ENCODE measurements around the gene GGCT. TPM values are rescaled to one million over a fixed set of nuclear protein-coding genes. Genes with fewer than 3 reads are reported as not detected.
A peak's percentile ranks its signal among the peaks of the same experiment; 100 is the strongest.

Gene GGCT
- total and polyA plus RNA-seq, 2 donors from 2014 or later = 23.8 to 70.1 TPM

DNA sequence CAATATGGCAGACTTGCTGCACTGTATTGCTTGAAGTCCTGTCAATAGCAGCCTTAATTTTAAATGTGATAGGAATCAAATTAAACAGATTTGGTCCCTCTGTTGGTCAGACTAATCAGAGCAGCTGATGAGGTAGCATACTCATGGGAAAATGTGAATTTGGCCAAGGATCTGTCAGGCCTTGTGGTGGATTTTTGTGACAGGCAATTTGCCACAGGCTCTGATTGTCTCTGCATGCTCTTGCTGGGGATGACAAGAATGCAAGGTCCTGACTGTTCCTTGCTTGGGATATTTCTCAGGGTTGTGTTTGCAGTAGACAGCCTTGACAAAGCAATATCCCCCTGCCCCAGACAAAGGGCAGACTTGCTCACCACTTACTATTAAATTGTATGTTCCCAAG is 48.5 kb upstream of the GGCT start:
- no peaks in the 10 kb centered on the region for H3K27me3 ChIP-seq (ENCODE audit: control insufficient read depth, insufficient read depth, low read length)
- intact Hi-C loops (cut with DNase I) = no loop called here
- H3K4me1 ChIP-seq (ENCODE audit: control insufficient read depth in 2 of 3, insufficient read depth in 2 of 3, low read depth in 1 of 3, low read length in 3 of 3) = peaks cover 0 to 11% (median 6%) of the 10 kb centered on the region in 3 donors
- no peaks in the 10 kb centered on the region for H3K36me3 ChIP-seq (ENCODE audit: control insufficient read depth in 2 of 3, insufficient read depth in 3 of 3, low read length in 3 of 3)
- TF ChIP-seq, protein P1, sequence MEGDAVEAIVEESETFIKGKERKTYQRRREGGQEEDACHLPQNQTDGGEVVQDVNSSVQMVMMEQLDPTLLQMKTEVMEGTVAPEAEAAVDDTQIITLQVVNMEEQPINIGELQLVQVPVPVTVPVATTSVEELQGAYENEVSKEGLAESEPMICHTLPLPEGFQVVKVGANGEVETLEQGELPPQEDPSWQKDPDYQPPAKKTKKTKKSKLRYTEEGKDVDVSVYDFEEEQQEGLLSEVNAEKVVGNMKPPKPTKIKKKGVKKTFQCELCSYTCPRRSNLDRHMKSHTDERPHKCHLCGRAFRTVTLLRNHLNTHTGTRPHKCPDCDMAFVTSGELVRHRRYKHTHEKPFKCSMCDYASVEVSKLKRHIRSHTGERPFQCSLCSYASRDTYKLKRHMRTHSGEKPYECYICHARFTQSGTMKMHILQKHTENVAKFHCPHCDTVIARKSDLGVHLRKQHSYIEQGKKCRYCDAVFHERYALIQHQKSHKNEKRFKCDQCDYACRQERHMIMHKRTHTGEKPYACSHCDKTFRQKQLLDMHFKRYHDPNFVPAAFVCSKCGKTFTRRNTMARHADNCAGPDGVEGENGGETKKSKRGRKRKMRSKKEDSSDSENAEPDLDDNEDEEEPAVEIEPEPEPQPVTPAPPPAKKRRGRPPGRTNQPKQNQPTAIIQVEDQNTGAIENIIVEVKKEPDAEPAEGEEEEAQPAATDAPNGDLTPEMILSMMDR (IDR thresholded peaks at IDR 0.05; ENCODE audit: borderline replicate concordance, extremely low read depth, insufficient read depth) = no peak
- no peak for FAIRE-seq
- H3K9ac ChIP-seq (ENCODE audit: low read length in 3 of 3) = no peak overlapping the region
- H3K27ac ChIP-seq (ENCODE audit: low read depth in 2 of 2, low read length in 2 of 2) = no peak overlapping the region
- H3K9me3 ChIP-seq (ENCODE audit: control insufficient read depth in 2 of 3, insufficient read depth in 1 of 3, low read length in 3 of 3) = no peaks in the 10 kb centered on the region
- DNase-seq = no peak
- no peak overlapping the region for H3K4me3 ChIP-seq (ENCODE audit: low read length in 3 of 3)

DNA sequence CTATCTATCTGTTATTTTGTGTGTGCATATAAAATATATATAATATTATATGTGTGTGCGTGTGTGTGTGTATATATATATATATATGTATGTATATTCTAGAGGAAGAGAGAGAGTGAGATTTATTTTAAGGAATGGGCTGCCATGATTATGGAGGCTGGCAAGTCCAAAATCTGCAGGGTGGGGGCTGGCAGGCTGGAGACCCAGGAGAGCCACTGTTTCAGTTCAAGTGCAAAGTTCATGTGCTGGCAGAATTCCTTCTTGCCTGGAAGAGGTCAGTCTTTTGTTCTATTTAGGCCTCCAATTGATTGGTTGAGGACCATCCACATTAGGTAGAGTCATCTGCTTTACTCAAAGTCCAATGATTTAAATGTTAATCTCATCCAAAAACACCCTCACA is 47.7 kb upstream of the GGCT start:
- no peaks in the 10 kb centered on the region for H3K9me3 ChIP-seq (ENCODE audit: control insufficient read depth in 2 of 3, insufficient read depth in 1 of 3, low read length in 3 of 3)
- intact Hi-C loops (cut with DNase I) = no loop called here
- DNase-seq = no peak
- H3K36me3 ChIP-seq (ENCODE audit: control insufficient read depth in 2 of 3, insufficient read depth in 3 of 3, low read length in 3 of 3) = no peaks in the 10 kb centered on the region
- H3K4me3 ChIP-seq (ENCODE audit: low read length in 3 of 3) = no peak overlapping the region
- peaks cover 0 to 11% (median 6%) of the 10 kb centered on the region in 3 donors for H3K4me1 ChIP-seq (ENCODE audit: control insufficient read depth in 2 of 3, insufficient read depth in 2 of 3, low read depth in 1 of 3, low read length in 3 of 3)
- H3K27me3 ChIP-seq (ENCODE audit: control insufficient read depth, insufficient read depth, low read length) = no peaks in the 10 kb centered on the region
- TF ChIP-seq, protein P1 (IDR thresholded peaks at IDR 0.05; ENCODE audit: borderline replicate concordance, extremely low read depth, insufficient read depth) = no peak
- H3K9ac ChIP-seq (ENCODE audit: low read length in 3 of 3) = no peak overlapping the region
- no peak overlapping the region for H3K27ac ChIP-seq (ENCODE audit: low read depth in 2 of 2, low read length in 2 of 2)
- no peak for FAIRE-seq

DNA sequence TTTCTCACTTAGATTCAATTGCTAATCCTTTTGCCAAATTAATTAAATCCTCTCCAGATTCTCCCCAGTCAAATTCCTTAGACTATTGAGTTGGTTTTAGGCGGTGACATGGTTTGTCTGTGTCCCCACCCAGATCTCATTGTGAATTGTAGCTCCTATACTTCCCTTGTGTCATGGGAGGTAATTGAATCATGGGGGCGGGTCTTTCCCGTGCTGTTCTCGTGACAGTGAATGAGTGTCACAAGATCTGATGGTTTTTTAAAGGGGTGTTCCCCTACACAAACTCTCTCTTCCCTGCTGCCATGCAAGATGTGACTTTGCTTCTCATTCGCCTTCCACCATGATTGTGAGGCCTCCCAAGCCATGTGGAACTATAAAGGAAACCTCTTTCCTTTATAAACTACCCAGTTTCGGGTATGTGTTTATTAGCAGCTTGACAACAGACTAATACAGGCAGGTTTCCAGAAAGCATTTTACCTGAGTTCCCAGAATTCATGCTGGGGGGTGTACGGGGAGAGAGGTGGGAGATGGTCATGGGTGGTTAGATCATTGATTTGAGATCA is 45.4 kb upstream of the GGCT start:
- DNase-seq = no peak
- TF ChIP-seq, protein P1 (IDR thresholded peaks at IDR 0.05; ENCODE audit: borderline replicate concordance, extremely low read depth, insufficient read depth) = no peak
- H3K27ac ChIP-seq (ENCODE audit: low read depth in 2 of 2, low read length in 2 of 2) = no peak overlapping the region
- intact Hi-C loops (cut with DNase I) = no loop called here
- no peaks in the 10 kb centered on the region for H3K36me3 ChIP-seq (ENCODE audit: control insufficient read depth in 2 of 3, insufficient read depth in 3 of 3, low read length in 3 of 3)
- H3K27me3 ChIP-seq (ENCODE audit: control insufficient read depth, insufficient read depth, low read length) = no peaks in the 10 kb centered on the region
- H3K9ac ChIP-seq (ENCODE audit: low read length in 3 of 3) = peak overlapping the region in 1 of 3 donors; percentile 52
- H3K9me3 ChIP-seq (ENCODE audit: control insufficient read depth in 2 of 3, insufficient read depth in 1 of 3, low read length in 3 of 3) = no peaks in the 10 kb centered on the region
- H3K4me1 ChIP-seq (ENCODE audit: control insufficient read depth in 2 of 3, insufficient read depth in 2 of 3, low read depth in 1 of 3, low read length in 3 of 3) = peaks cover 0 to 11% (median 6%) of the 10 kb centered on the region in 3 donors
- H3K4me3 ChIP-seq (ENCODE audit: low read length in 3 of 3) = no peak overlapping the region
- FAIRE-seq = no peak

DNA sequence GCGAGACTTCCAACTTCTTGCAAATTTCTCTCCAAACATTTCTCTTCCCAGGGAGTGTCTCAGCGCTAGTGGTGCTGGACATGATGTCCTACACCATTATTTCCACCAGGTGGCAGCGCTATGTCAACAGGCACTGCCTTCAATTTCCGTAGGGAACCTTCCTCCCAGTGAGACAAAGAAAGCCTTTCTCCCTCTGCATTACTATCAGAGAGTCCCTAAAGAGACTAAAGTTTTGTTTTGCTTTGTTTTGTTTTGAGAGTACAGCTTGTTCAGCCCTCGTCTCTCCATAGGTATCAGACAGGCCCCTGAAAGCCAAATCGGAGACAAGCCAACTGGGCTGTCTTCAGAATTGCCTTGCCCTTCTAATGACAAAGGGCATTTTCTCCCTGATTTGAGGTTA is 44.2 kb upstream of the GGCT start:
- H3K9me3 ChIP-seq (ENCODE audit: control insufficient read depth in 2 of 3, insufficient read depth in 1 of 3, low read length in 3 of 3) = no peaks in the 10 kb centered on the region
- peaks cover 0 to 13% (median 6%) of the 10 kb centered on the region in 3 donors for H3K4me1 ChIP-seq (ENCODE audit: control insufficient read depth in 2 of 3, insufficient read depth in 2 of 3, low read depth in 1 of 3, low read length in 3 of 3)
- FAIRE-seq (peak; percentile 30), DNase-seq (peak in 4 of 5 donors; percentile 69 to 92 (median 84))
- no peak overlapping the region for H3K9ac ChIP-seq (ENCODE audit: low read length in 3 of 3)
- H3K27ac ChIP-seq (ENCODE audit: low read depth in 2 of 2, low read length in 2 of 2) = no peak overlapping the region
- intact Hi-C loops (cut with DNase I) = no loop called here
- no peak overlapping the region for H3K4me3 ChIP-seq (ENCODE audit: low read length in 3 of 3)
- no peaks in the 10 kb centered on the region for H3K36me3 ChIP-seq (ENCODE audit: control insufficient read depth in 2 of 3, insufficient read depth in 3 of 3, low read length in 3 of 3)
- no peaks in the 10 kb centered on the region for H3K27me3 ChIP-seq (ENCODE audit: control insufficient read depth, insufficient read depth, low read length)
- TF ChIP-seq, protein P1 (IDR thresholded peaks at IDR 0.05; ENCODE audit: borderline replicate concordance, extremely low read depth, insufficient read depth) = peak; percentile 85
